HCT116 (cell line): ENCODE data around the gene RUNX2. TPM values are rescaled to one million over a fixed set of nuclear protein-coding genes. Genes with fewer than 3 reads are reported as not detected.

Experiments used
- ATAC-seq: fragments of 200-7000 bp; cut with Tn5 transposase; 2 replicates; pipeline ENCODE4 v1.9.1; 2020; ENCODE audit warnings: mild to moderate bottlenecking, moderate library complexity
- BruUV-seq: library from RNA; stranded (reverse); fragments of 400-500 nt; replicated peaks from 2 replicates; lab custom pipeline; 2021; lab: Mats Ljungman, UMichigan
- CTCF ChIA-PET: fragments of 300-600 bp; sonication (Branson Sonifier 250); formaldehyde crosslinking; loops from one replicate; lab custom pipeline; 2021; ENCODE audit warnings: antibody characterized with exemption; lab: Charles Lee
- POLR2A ChIA-PET: fragments of 300-600, 350-600 bp; sonication (Branson Sonifier 250); formaldehyde crosslinking; loops from one replicate; lab custom pipeline; 2021; ENCODE audit warnings: antibody characterized with exemption; lab: Charles Lee
- RAD21 ChIA-PET, 2 experiments: fragments of 300-600 bp; sonication (Branson Sonifier 250); formaldehyde crosslinking; loops; one replicate each; lab custom pipeline; 2023; ENCODE audit warnings: low total read pairs in 2 of 2; ENCODE audit not compliant: uncharacterized antibody in 2 of 2, unreplicated experiment in 2 of 2, low non-redundant PET in 1 of 2; lab: Charles Lee
- DNase-seq: peaks from one replicate; pipeline ENCODE4 v3.0.0-alpha.2; 2010; ENCODE audit warnings: low read depth, low spot score
- H2AFZ ChIP-seq: fragments of 200-600 bp; shearing (Covaris generic), sonication (generic); 2 replicates; pipeline ENCODE4 v1.6.1; 2017; ENCODE audit warnings: low read depth, mixed run types, mixed read lengths, antibody characterized with exemption, low read length; ENCODE audit not compliant: poor library complexity, severe bottlenecking
- H3K27ac ChIP-seq: 2 replicates; pipeline ENCODE4 v1.5.1; 2012; ENCODE audit warnings: low read depth, low read length
- H3K27me3 ChIP-seq: fragments of 200-600 bp; sonication (generic); 2 replicates; pipeline ENCODE4 v1.6.1; 2016; ENCODE audit warnings: mixed run types, low read length, mixed read lengths; ENCODE audit not compliant: insufficient read depth
- H3K36me3 ChIP-seq, 2 experiments: fragments of 200-500 bp in 1 of 2; fragments of 200-600 bp in 1 of 2; sonication (Bioruptor generic) in 1 of 2; sonication (generic) in 1 of 2; 2 replicates each; pipeline versions ENCODE4 v1.5.1 to v1.6.1; 2014 to 2016; ENCODE audit warnings: low read length in 2 of 2, inconsistent platforms in 1 of 2, mixed read lengths in 1 of 2, mixed run types in 1 of 2; ENCODE audit not compliant: insufficient read depth in 2 of 2, control insufficient read depth in 1 of 2
- H3K4me1 ChIP-seq, 2 experiments: fragments of 200-600 bp in 1 of 2; sonication (generic) in 1 of 2; 2 replicates each; pipeline versions ENCODE4 v1.5.1 to v1.6.1; 2012 to 2017; ENCODE audit warnings: low read length in 2 of 2, inconsistent platforms in 1 of 2, mild to moderate bottlenecking in 1 of 2, mixed read lengths in 1 of 2, mixed run types in 1 of 2, moderate library complexity in 1 of 2; ENCODE audit not compliant: insufficient read depth in 2 of 2, control insufficient read depth in 1 of 2
- H3K4me2 ChIP-seq: fragments of 200-600 bp; sonication (generic); 2 replicates; pipeline ENCODE4 v1.6.1; 2017; ENCODE audit warnings: mixed run types, low read length, mixed read lengths
- H3K4me3 ChIP-seq, 2 experiments: fragments of 200-600 bp in 1 of 2; sonication (generic) in 1 of 2; replicated peaks in 1 of 2; 2 replicates each; pipeline ENCODE4 v1.5.1; 2011 to 2016; ENCODE audit warnings: low read length in 2 of 2, control low read depth in 1 of 2, low read depth in 1 of 2, mild to moderate bottlenecking in 1 of 2, mixed read lengths in 1 of 2, mixed run types in 1 of 2
- H3K79me2 ChIP-seq: fragments of 200-600 bp; sonication (generic); 2 replicates; pipeline ENCODE4 v1.6.1; 2017; ENCODE audit warnings: mild to moderate bottlenecking, mixed run types, low read length, moderate library complexity, mixed read lengths; ENCODE audit not compliant: insufficient read depth
- H3K9ac ChIP-seq: fragments of 200-600 bp; sonication (generic); 2 replicates; pipeline ENCODE4 v1.6.1; 2016; ENCODE audit warnings: low read length, mixed read lengths
- H3K9me2 ChIP-seq: fragments of 200-600 bp; sonication (generic), shearing (Covaris generic); 2 replicates; pipeline ENCODE4 v1.6.1; 2017; ENCODE audit warnings: mixed run types, mild to moderate bottlenecking, moderate library complexity; ENCODE audit not compliant: insufficient read depth
- H3K9me3 ChIP-seq, 2 experiments: fragments of 200-500 bp in 1 of 2; fragments of 200-600 bp in 1 of 2; sonication (Bioruptor generic) in 1 of 2; sonication (generic) in 1 of 2; 2 replicates each; pipeline ENCODE4 v1.6.1; 2014 to 2017; ENCODE audit warnings: low read length in 2 of 2, mixed read lengths in 2 of 2, inconsistent platforms in 1 of 2, low read depth in 1 of 2, mild to moderate bottlenecking in 1 of 2, mixed run types in 1 of 2, moderate library complexity in 1 of 2; ENCODE audit not compliant: control insufficient read depth in 1 of 2, insufficient read depth in 1 of 2
- H4K20me1 ChIP-seq: fragments of 200-600 bp; sonication (generic), shearing (Covaris generic); 2 replicates; pipeline ENCODE4 v1.6.1; 2017; ENCODE audit warnings: mixed run types, mild to moderate bottlenecking, moderate library complexity; ENCODE audit not compliant: insufficient read depth
- CBX3 ChIP-seq: IDR thresholded peaks from 2 replicates; pipeline ENCODE4 v1.6.1; 2012; ENCODE audit warnings: low read depth
- ELF1 ChIP-seq: IDR thresholded peaks from 2 replicates; pipeline ENCODE4 v1.6.1; 2012; ENCODE audit warnings: low read depth, borderline replicate concordance
- EZH2 ChIP-seq: fragments of 200-600 bp; sonication (generic); IDR thresholded peaks from 2 replicates; pipeline ENCODE4 v1.6.1; 2017; ENCODE audit warnings: antibody characterized with exemption, mixed run types
- JUND ChIP-seq: IDR thresholded peaks from 2 replicates; pipeline ENCODE4 v1.6.1; 2012
- MAX ChIP-seq: IDR thresholded peaks from 2 replicates; pipeline ENCODE4 v1.6.1; 2012
- POLR2A ChIP-seq: IDR thresholded peaks from 2 replicates; pipeline ENCODE4 v1.7.0; 2011; ENCODE audit warnings: borderline replicate concordance; ENCODE audit not compliant: insufficient read depth, insufficient read length; ENCODE audit errors: extremely low read depth
- POLR2AphosphoS5 ChIP-seq: IDR thresholded peaks from 2 replicates; pipeline ENCODE4 v1.6.1; 2011; ENCODE audit warnings: mild to moderate bottlenecking, low read depth, low read length, moderate library complexity
- RAD21 ChIP-seq: IDR thresholded peaks from 2 replicates; pipeline ENCODE4 v1.6.1; 2012; ENCODE audit warnings: low read depth, mild to moderate bottlenecking
- TCF7L2 ChIP-seq: IDR thresholded peaks from 2 replicates; pipeline ENCODE4 v1.7.0; 2011; ENCODE audit warnings: borderline replicate concordance, inconsistent platforms; ENCODE audit not compliant: insufficient read depth, insufficient read length; ENCODE audit errors: extremely low read depth
- YY1 ChIP-seq: IDR thresholded peaks from 2 replicates; pipeline ENCODE4 v1.6.1; 2011; ENCODE audit warnings: low read length, low read depth, moderate library complexity, mild to moderate bottlenecking; ENCODE audit not compliant: insufficient replicate concordance; ENCODE audit errors: extremely low read depth
- ZFX ChIP-seq: fragments of 450-650 bp; IDR thresholded peaks from 2 replicates; pipeline ENCODE4 v1.6.1; 2017
- ZNF274 ChIP-seq: fragments of 200-500 bp; sonication (Bioruptor generic); IDR thresholded peaks from 2 replicates; pipeline ENCODE4 v1.6.1; 2014; ENCODE audit warnings: mild to moderate bottlenecking, low read depth, low read length, inconsistent platforms
- intact Hi-C: fragments of 100-400 bp; cut with micrococcal nuclease; formaldehyde crosslinking; loops from 2 replicates; pipeline ENCODE4 v1.10.0; 2022
- total RNA-seq: library from RNA; stranded (reverse); gene quantifications from one replicate; pipeline ENCODE4 v1.2.1, GENCODE V29; 2021; ENCODE audit not compliant: unreplicated experiment
- TF ChIP-seq, protein P1 (sequence below), 3 experiments: fragments of 200-600 bp in 1 of 3; sonication (generic) in 1 of 3; IDR thresholded peaks in 2 of 3; conservative IDR thresholded peaks in 1 of 3; 2 replicates each; pipeline ENCODE4 v1.5.1; 2012 to 2017; ENCODE audit warnings: low read depth in 2 of 3, low read length in 2 of 3, antibody characterized with exemption in 1 of 3, borderline replicate concordance in 1 of 3, control low read depth in 1 of 3, mild to moderate bottlenecking in 1 of 3, mixed read lengths in 1 of 3, mixed run types in 1 of 3, moderate library complexity in 1 of 3; ENCODE audit not compliant: insufficient read depth in 1 of 3

RUNX2 gene
- total RNA-seq, 1 experiment from 2014 or later = 1.1 TPM

GRCh38 chr6:45386501-45386900 is 58.4 kb downstream of the RUNX2 start:
- ChIA-PET POLR2A (no interaction called here), CTCF (no interaction called here), RAD21 (no interaction called here)
- Histone ChIP-seq H3K9me2 (no peaks in the 10 kb centered on the region), H2AFZ (no peak overlapping the region), H3K27ac (no peak overlapping the region), H3K4me1 (peaks cover 0 to 3% of the 10 kb centered on the region in 2 experiments; a peak in 1 of 4 replicates), H3K4me2 (no peak overlapping the region), H3K9ac (no peak overlapping the region), H3K9me3 (no peaks in the 10 kb centered on the region), H3K27me3 (no peaks in the 10 kb centered on the region), H3K36me3 (no peaks in the 10 kb centered on the region), H3K79me2 (no peaks in the 10 kb centered on the region), H3K4me3 (no peak overlapping the region), H4K20me1 (no peaks in the 10 kb centered on the region)
- TF ChIP-seq JUND = no peak
- no peak for TF ChIP-seq ZNF274
- TF ChIP-seq POLR2AphosphoS5 = no peak
- no peak for TF ChIP-seq EZH2
- BruUV-seq = no TSS peak
- intact Hi-C loops = no loop called here
- DNase-seq (no peak), ATAC-seq (no peak)

DNA sequence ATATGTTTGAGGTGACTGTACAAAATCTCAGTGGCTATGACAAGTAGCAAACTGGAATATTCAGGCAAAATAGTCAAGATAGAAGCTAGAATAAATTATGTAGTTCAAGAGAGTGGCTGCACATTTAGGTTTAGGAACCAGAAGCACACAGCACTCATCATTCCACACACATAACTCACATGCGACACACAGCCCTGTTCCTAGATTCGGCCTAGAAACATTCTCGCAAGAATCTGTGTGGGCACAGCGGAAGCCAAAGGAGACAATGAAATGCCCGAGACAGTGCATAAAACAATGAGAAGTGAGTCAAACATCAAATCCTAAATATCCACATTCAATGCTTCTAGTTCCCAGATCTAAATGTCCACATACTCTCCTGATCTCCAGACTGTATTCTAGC is 59.1 kb downstream of the RUNX2 start:
- RAD21 ChIA-PET = no interaction called here
- Histone ChIP-seq H3K4me1 (peaks cover 0 to 3% of the 10 kb centered on the region in 2 experiments; a peak in 1 of 4 replicates), H3K27ac (no peak overlapping the region), H3K79me2 (no peaks in the 10 kb centered on the region), H2AFZ (no peak overlapping the region)
- no peak for DNase-seq
- intact Hi-C loops = no loop called here
- POLR2A ChIA-PET = no interaction called here
- TF ChIP-seq ELF1 = no peak
- TF ChIP-seq ZFX = no peak
- TF ChIP-seq POLR2A = no peak
- TF ChIP-seq YY1 = no peak
- no peak for TF ChIP-seq ZNF274
- TF ChIP-seq CBX3 = no peak
- TF ChIP-seq TCF7L2 = no peak
- TF ChIP-seq, protein P1, sequence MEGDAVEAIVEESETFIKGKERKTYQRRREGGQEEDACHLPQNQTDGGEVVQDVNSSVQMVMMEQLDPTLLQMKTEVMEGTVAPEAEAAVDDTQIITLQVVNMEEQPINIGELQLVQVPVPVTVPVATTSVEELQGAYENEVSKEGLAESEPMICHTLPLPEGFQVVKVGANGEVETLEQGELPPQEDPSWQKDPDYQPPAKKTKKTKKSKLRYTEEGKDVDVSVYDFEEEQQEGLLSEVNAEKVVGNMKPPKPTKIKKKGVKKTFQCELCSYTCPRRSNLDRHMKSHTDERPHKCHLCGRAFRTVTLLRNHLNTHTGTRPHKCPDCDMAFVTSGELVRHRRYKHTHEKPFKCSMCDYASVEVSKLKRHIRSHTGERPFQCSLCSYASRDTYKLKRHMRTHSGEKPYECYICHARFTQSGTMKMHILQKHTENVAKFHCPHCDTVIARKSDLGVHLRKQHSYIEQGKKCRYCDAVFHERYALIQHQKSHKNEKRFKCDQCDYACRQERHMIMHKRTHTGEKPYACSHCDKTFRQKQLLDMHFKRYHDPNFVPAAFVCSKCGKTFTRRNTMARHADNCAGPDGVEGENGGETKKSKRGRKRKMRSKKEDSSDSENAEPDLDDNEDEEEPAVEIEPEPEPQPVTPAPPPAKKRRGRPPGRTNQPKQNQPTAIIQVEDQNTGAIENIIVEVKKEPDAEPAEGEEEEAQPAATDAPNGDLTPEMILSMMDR (IDR thresholded peaks at IDR 0.05 in 2 of 3, conservative IDR thresholded peaks at IDR 0.05 in 1 of 3; ENCODE audit: borderline replicate concordance in 1 of 3, insufficient read depth in 1 of 3, low read depth in 2 of 3, low read length in 2 of 3) = no peak
- no peak for TF ChIP-seq RAD21
- no peak for TF ChIP-seq MAX
- no peak for TF ChIP-seq EZH2
- TF ChIP-seq, all 23 proteins: peak for 0
- no peaks in the 10 kb centered on the region for H3K9me2 ChIP-seq
- H3K36me3 ChIP-seq = no peaks in the 10 kb centered on the region
- no peak overlapping the region for H3K9ac ChIP-seq
- no peaks in the 10 kb centered on the region for H3K9me3 ChIP-seq
- H4K20me1 ChIP-seq = no peaks in the 10 kb centered on the region
- H3K4me2 ChIP-seq = no peak overlapping the region
- ATAC-seq = no peak
- no peak overlapping the region for H3K4me3 ChIP-seq
- no peaks in the 10 kb centered on the region for H3K27me3 ChIP-seq
- CTCF ChIA-PET = no interaction called here
- no TSS peak for BruUV-seq
